Measurements from ENCODE around the gene AIPL1.

DNA sequence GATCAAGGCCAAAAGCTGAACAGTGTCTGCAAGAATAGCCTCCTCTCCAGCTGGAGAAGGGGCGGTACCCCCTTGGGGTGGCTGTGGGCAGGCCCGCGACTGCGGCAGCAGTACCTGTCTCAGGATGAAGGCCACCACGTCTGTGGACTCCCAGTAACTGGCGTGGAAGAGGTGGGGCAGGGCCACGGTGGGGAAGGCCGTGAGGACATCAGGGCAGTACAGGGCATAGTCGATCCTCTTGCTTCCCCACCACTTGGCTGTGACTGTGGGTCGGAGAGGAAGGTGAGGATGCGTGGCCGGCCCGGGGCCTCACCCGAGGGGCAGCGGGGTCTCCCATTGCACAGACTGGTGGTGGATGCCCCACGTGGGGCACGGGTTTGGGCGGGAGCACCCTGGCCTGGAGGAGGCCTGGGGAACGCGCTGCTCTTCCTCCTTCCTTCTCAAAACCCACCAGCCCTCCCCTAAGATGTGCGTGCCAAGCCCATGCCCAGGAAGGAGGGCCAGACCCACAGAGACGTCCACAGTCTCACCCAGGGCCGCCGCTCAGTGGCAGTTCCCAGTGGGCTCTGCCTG lies 35.3 kb upstream of the AIPL1 start:
- TF ChIP-seq, protein P1, sequence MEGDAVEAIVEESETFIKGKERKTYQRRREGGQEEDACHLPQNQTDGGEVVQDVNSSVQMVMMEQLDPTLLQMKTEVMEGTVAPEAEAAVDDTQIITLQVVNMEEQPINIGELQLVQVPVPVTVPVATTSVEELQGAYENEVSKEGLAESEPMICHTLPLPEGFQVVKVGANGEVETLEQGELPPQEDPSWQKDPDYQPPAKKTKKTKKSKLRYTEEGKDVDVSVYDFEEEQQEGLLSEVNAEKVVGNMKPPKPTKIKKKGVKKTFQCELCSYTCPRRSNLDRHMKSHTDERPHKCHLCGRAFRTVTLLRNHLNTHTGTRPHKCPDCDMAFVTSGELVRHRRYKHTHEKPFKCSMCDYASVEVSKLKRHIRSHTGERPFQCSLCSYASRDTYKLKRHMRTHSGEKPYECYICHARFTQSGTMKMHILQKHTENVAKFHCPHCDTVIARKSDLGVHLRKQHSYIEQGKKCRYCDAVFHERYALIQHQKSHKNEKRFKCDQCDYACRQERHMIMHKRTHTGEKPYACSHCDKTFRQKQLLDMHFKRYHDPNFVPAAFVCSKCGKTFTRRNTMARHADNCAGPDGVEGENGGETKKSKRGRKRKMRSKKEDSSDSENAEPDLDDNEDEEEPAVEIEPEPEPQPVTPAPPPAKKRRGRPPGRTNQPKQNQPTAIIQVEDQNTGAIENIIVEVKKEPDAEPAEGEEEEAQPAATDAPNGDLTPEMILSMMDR (optimal IDR thresholded peaks at IDR 0.05 in 1 of 3, IDR thresholded peaks at IDR 0.05 in 1 of 3, conservative IDR thresholded peaks at IDR 0.05 in 1 of 3; ENCODE audit: extremely low read depth in 1 of 3, insufficient read depth in 2 of 3, low read length in 3 of 3), result no peak
- no peak for TF ChIP-seq EZH2 (IDR thresholded peaks at IDR 0.05; ENCODE audit: low read length)
